Esophagus squamous epithelium (tissue), 5 donors: ENCODE data around the gene WNT7B. TPM values are rescaled to one million over a fixed set of nuclear protein-coding genes. Genes with fewer than 3 reads are reported as not detected.

Source experiments
- DNase-seq: peaks from one replicate; lab custom pipeline; 2025; lab: John Stamatoyannopoulos, UW
- H3K27ac ChIP-seq, 4 donors: fragments of 200-600 bp; sonication (generic); one replicate each; pipeline ENCODE4 v1.5.1; 2016 to 2019; ENCODE audit warnings: mild to moderate bottlenecking in 1 of 4
- H3K27me3 ChIP-seq, 4 donors: fragments of 200-600 bp; sonication (generic); 1 replicate in 3 of 4; 2 replicates in 1 of 4; pipeline versions ENCODE4 v1.5.1 to v1.6.0; 2017 to 2021; ENCODE audit warnings: antibody characterized with exemption in 1 of 4
- H3K36me3 ChIP-seq, 3 donors: fragments of 200-600 bp; sonication (generic); one replicate each; pipeline ENCODE4 v1.5.1; 2016 to 2019
- H3K4me1 ChIP-seq, 3 donors: fragments of 200-600 bp; sonication (generic); one replicate each; pipeline ENCODE4 v1.5.1; 2017 to 2019
- H3K4me3 ChIP-seq, 4 donors: fragments of 200-600 bp; sonication (generic); 1 replicate in 3 of 4; 2 replicates in 1 of 4; pipeline ENCODE4 v1.5.1; 2016 to 2019; ENCODE audit warnings: mild to moderate bottlenecking in 2 of 4, moderate library complexity in 1 of 4
- H3K9me3 ChIP-seq, 3 donors: fragments of 200-600 bp; sonication (generic); one replicate each; pipeline ENCODE4 v1.5.1; 2016 to 2019
- POLR2A ChIP-seq, 4 donors: fragments of 450-650 bp; IDR thresholded peaks; one replicate each; pipeline ENCODE4 v1.6.1; 2017; ENCODE audit warnings: antibody characterized with exemption in 4 of 4, mild to moderate bottlenecking in 4 of 4, moderate library complexity in 3 of 4
- WGBS, 2 donors: methylation state at CpG; one replicate each; pipeline ENCODE4 v1.1.5; 2018; 5-methylcytosine and 5-hydroxymethylcytosine counted together
- intact Hi-C: fragments of 100-400 bp; cut with DNase I; formaldehyde crosslinking; loops from one replicate; pipeline ENCODE4 v1.15.0; 2022
- total RNA-seq, 4 donors: library from RNA; depleted of rRNA; stranded (reverse); fragments of >200 nt; gene quantifications; one replicate each; pipeline ENCODE4 v1.1.0, GENCODE V29; 2016
- TF ChIP-seq, protein P1 (sequence below), 6 experiments: fragments of 450-650 bp in 4 of 6; fragments of 200-600 bp in 2 of 6; sonication (generic) in 2 of 6; IDR thresholded peaks; one replicate each; pipeline ENCODE4 v1.5.1; 2016 to 2019; ENCODE audit warnings: antibody characterized with exemption in 6 of 6, mild to moderate bottlenecking in 4 of 6, moderate library complexity in 4 of 6
- donor health status: DM: yes; HTN: yes; CAD: no.

Gene WNT7B
- total RNA-seq, 4 donors from 2014 or later, result 10.6 to 27.0 (median 16.1) TPM

DNA sequence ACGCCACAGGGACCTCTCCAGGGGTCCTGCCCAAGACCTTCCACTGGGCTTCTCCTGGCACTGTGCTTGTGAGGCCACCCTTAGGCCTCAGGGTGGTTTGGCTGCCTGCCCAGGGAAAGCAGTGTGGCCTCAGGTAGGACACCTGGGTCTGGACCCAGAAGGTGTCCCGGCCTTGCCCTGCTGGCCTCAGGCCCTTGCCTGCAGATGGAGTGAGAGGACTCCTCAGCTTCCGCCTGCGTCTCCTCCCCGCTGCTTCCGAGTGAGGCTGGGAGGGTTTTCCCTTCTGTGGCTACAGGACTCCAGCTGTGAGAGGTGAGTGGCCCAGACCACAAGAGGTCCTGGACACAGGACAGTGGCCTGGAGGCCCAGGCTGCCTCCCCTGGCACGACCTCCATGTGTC, 60.4 kb downstream of the WNT7B start:
- Histone ChIP-seq H3K27ac (no peak overlapping the region), H3K27me3 (peaks cover 0 to 14% (median 0%) of the 10 kb centered on the region in 4 donors), H3K4me1 (peaks cover 24 to 49% (median 25%) of the 10 kb centered on the region in 3 donors), H3K36me3 (no peaks in the 10 kb centered on the region), H3K4me3 (no peak overlapping the region), H3K9me3 (peaks cover 0 to 9% (median 6%) of the 10 kb centered on the region in 3 donors)
- TF ChIP-seq POLR2A (IDR thresholded peaks at IDR 0.05), result no peak
- TF ChIP-seq, protein P1, sequence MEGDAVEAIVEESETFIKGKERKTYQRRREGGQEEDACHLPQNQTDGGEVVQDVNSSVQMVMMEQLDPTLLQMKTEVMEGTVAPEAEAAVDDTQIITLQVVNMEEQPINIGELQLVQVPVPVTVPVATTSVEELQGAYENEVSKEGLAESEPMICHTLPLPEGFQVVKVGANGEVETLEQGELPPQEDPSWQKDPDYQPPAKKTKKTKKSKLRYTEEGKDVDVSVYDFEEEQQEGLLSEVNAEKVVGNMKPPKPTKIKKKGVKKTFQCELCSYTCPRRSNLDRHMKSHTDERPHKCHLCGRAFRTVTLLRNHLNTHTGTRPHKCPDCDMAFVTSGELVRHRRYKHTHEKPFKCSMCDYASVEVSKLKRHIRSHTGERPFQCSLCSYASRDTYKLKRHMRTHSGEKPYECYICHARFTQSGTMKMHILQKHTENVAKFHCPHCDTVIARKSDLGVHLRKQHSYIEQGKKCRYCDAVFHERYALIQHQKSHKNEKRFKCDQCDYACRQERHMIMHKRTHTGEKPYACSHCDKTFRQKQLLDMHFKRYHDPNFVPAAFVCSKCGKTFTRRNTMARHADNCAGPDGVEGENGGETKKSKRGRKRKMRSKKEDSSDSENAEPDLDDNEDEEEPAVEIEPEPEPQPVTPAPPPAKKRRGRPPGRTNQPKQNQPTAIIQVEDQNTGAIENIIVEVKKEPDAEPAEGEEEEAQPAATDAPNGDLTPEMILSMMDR (IDR thresholded peaks at IDR 0.05), result no peak
- WGBS, 2 donors, result no CpG with 5 or more reads among the region's 7 CpGs
- DNase-seq, result no peak
- intact Hi-C loops, result no loop called here

DNA sequence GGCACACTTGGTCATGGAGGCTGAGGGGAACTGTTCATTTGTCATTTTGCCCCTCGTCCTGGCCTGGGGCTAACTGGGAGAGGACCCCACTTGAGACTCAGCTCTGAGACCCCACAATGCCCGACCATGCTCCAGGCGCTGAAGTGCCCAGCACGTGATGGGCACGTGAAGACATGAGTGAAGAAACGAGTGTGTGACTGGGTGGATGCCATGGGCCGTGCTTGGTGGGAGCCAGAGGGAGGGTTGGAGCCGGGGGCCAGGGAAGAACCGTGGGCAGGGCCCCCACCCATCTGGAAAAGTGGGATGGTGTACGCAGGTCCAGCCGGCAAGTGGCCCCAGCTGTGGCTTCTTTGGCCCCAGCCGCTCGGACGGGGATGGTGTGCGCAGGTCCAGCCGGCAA, 61.1 kb downstream of the WNT7B start:
- TF ChIP-seq POLR2A (IDR thresholded peaks at IDR 0.05), result no peak
- TF ChIP-seq, protein P1 (IDR thresholded peaks at IDR 0.05), result no peak
- 47 to 68% methylated on average over 3 to 4 of the region's 16 CpGs for WGBS, 2 donors

DNA sequence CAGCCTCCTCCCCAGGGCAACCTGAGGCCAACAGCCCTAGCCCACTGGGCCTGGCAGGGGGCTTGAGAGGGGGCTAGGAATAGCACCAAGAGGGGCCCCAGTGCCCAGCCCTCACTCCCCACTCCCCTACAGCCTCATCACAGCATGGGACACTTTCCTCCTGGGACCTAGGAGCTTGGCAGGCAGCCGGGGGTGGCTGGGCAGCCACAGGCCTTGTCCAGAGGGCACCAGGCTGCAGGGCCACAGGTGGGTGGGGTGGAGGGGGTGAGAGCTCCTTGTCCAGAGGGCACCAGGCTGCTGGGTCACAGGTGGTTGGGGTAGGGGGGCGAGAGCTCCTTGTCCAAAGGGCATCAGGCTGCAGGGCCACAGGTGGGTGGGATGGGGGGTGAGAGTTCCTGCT, 61.8 kb downstream of the WNT7B start:
- H3K4me1 ChIP-seq, result peaks cover 28 to 52% (median 29%) of the 10 kb centered on the region in 3 donors
- peaks cover 0 to 9% (median 6%) of the 10 kb centered on the region in 3 donors for H3K9me3 ChIP-seq
- WGBS, 2 donors, result no CpG with 5 or more reads among the region's 2 CpGs
- no peak overlapping the region for H3K4me3 ChIP-seq
- no peaks in the 10 kb centered on the region for H3K36me3 ChIP-seq
- intact Hi-C loops, result no loop called here
- TF ChIP-seq POLR2A (IDR thresholded peaks at IDR 0.05), result no peak
- TF ChIP-seq, protein P1 (IDR thresholded peaks at IDR 0.05), result no peak
- no peak overlapping the region for H3K27ac ChIP-seq
- no peak for DNase-seq
- H3K27me3 ChIP-seq, result peaks cover 0 to 14% (median 0%) of the 10 kb centered on the region in 4 donors

More for the DNA sequence above, 61.1 kb downstream of the WNT7B start:
- no peaks in the 10 kb centered on the region for H3K36me3 ChIP-seq
- no peak for DNase-seq
- peaks cover 28 to 55% (median 29%) of the 10 kb centered on the region in 3 donors for H3K4me1 ChIP-seq
- no peak overlapping the region for H3K27ac ChIP-seq
- H3K4me3 ChIP-seq, result no peak overlapping the region
- peaks cover 0 to 14% (median 0%) of the 10 kb centered on the region in 4 donors for H3K27me3 ChIP-seq
- intact Hi-C loops, result no loop called here
- H3K9me3 ChIP-seq, result peaks cover 0 to 9% (median 6%) of the 10 kb centered on the region in 3 donors

DNA sequence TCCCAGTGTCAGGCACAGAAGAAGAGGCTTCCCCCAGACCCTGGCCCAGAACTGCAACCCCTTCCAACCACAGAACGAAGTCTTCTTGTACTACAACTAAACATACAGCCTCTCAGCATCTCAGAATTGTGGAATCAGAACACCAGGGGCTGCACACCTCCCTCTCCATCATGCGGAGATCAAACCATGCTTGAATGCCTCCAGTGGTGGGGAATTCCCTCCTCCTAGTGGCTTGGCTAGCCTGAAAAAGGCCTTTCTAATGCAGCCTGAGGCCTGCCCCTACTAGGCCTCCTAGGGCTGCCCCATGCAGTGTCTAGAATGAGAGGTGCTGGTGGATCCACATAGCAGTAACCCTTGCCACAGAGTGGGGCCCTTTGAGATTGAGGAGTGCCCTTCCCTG, 62.7 kb downstream of the WNT7B start:
- Histone ChIP-seq H3K4me3 (no peak overlapping the region), H3K9me3 (peaks cover 0 to 9% (median 6%) of the 10 kb centered on the region in 3 donors), H3K4me1 (peaks cover 20 to 44% (median 22%) of the 10 kb centered on the region in 3 donors), H3K27ac (no peak overlapping the region), H3K27me3 (peaks cover 0 to 11% (median 0%) of the 10 kb centered on the region in 4 donors), H3K36me3 (no peaks in the 10 kb centered on the region)
- 50 to 86% methylated on average over 1 of the region's 2 CpGs for WGBS, 2 donors
- TF ChIP-seq, protein P1 (IDR thresholded peaks at IDR 0.05), result no peak
- TF ChIP-seq POLR2A (IDR thresholded peaks at IDR 0.05), result no peak
- no peak for DNase-seq
- intact Hi-C loops, result no loop called here

DNA sequence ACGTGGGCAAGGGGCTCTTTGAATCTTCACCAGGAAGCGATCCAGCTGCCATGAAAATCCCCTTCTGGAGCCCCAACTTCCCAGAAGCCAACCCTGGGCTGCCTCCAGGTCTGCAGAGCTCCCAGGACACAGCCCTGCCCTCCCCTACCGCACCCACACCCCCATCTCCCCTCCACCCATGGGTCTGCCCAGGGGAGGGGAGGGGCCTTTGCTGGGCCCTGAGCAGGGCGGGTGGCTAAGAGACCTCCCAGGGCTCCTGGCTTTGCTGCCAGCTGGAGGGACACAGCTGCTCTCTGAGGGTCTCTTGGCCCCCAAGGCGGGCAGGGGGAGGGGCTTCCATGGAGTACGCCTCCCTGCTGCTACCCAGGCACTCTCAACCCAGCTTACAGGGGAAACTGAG, 64.1 kb downstream of the WNT7B start:
- no peak for DNase-seq
- intact Hi-C loops, result no loop called here
- TF ChIP-seq POLR2A (IDR thresholded peaks at IDR 0.05), result no peak
- TF ChIP-seq, protein P1 (IDR thresholded peaks at IDR 0.05), result no peak
- no peak overlapping the region for H3K27ac ChIP-seq
- peaks cover 18 to 32% (median 19%) of the 10 kb centered on the region in 3 donors for H3K4me1 ChIP-seq
- no peaks in the 10 kb centered on the region for H3K36me3 ChIP-seq
- no peak overlapping the region for H3K4me3 ChIP-seq
- WGBS, 2 donors, result 50 to 56% methylated on average over 1 to 2 of the region's 6 CpGs
- peaks cover 0 to 9% (median 6%) of the 10 kb centered on the region in 3 donors for H3K9me3 ChIP-seq
- H3K27me3 ChIP-seq, result peaks cover 0 to 12% (median 0%) of the 10 kb centered on the region in 4 donors
